ENCODE measurements around the gene FAM228A.

FAM228A gene

GRCh38 chr2:24163186-24163585, 11.7 kb upstream of the FAM228A start:
- Histone ChIP-seq H3K9ac (ENCODE audit: low read length) (no peak overlapping the region), H3K9me3 (ENCODE audit: control insufficient read depth, insufficient read depth, low read depth, low read length) (peaks cover 6% of the 10 kb centered on the region), H3K4me3 (ENCODE audit: low read depth, low read length) (no peak overlapping the region), H3K36me3 (ENCODE audit: control insufficient read depth, insufficient read depth, low read length) (no peaks in the 10 kb centered on the region), H3K4me1 (ENCODE audit: control insufficient read depth, insufficient read depth, low read length) (0 out of 2 replicates have a peak, but pooled peaks cover 3% of the 10 kb centered on the region), H3K27me3 (ENCODE audit: control insufficient read depth, insufficient read depth, low read length) (no peaks in the 10 kb centered on the region), H3K27ac (ENCODE audit: low read depth, low read length) (no peak overlapping the region)

GRCh38 chr2:24163601-24164000, 11.3 kb upstream of the FAM228A start:
- no peaks in the 10 kb centered on the region for H3K27me3 ChIP-seq (ENCODE audit: control insufficient read depth, insufficient read depth, low read length)

GRCh38 chr2:24164416-24164973, 10.4 kb upstream of the FAM228A start:
- H3K27me3 ChIP-seq (ENCODE audit: control insufficient read depth, insufficient read depth, low read length), result no peaks in the 10 kb centered on the region
- H3K9me3 ChIP-seq (ENCODE audit: control insufficient read depth, insufficient read depth, low read depth, low read length), result peaks cover 6% of the 10 kb centered on the region
- no peak overlapping the region for H3K27ac ChIP-seq (ENCODE audit: low read depth, low read length)

More at GRCh38 chr2:24163601-24164000, 11.3 kb upstream of the FAM228A start:
- H3K27ac ChIP-seq (ENCODE audit: low read depth, low read length), result no peak overlapping the region
- H3K4me3 ChIP-seq (ENCODE audit: low read depth, low read length), result no peak overlapping the region
- H3K9me3 ChIP-seq (ENCODE audit: control insufficient read depth, insufficient read depth, low read depth, low read length), result peaks cover 6% of the 10 kb centered on the region
- H3K36me3 ChIP-seq (ENCODE audit: control insufficient read depth, insufficient read depth, low read length), result no peaks in the 10 kb centered on the region
- 0 out of 2 replicates have a peak, but pooled peaks cover 3% of the 10 kb centered on the region for H3K4me1 ChIP-seq (ENCODE audit: control insufficient read depth, insufficient read depth, low read length)
- no peak overlapping the region for H3K9ac ChIP-seq (ENCODE audit: low read length)

GRCh38 chr2:24169023-24169422, 5.8 kb upstream of the FAM228A start:
- no peak overlapping the region for H3K4me3 ChIP-seq (ENCODE audit: low read depth, low read length)
- no peaks in the 10 kb centered on the region for H3K9me3 ChIP-seq (ENCODE audit: control insufficient read depth, insufficient read depth, low read depth, low read length)
- H3K27me3 ChIP-seq (ENCODE audit: control insufficient read depth, insufficient read depth, low read length), result no peaks in the 10 kb centered on the region
- no peak overlapping the region for H3K27ac ChIP-seq (ENCODE audit: low read depth, low read length)
- H3K9ac ChIP-seq (ENCODE audit: low read length), result no peak overlapping the region
- 0 out of 2 replicates have a peak, but pooled peaks cover 3% of the 10 kb centered on the region for H3K4me1 ChIP-seq (ENCODE audit: control insufficient read depth, insufficient read depth, low read length)
- H3K36me3 ChIP-seq (ENCODE audit: control insufficient read depth, insufficient read depth, low read length), result no peaks in the 10 kb centered on the region

More at GRCh38 chr2:24164416-24164973, 10.4 kb upstream of the FAM228A start:
- 0 out of 2 replicates have a peak, but pooled peaks cover 3% of the 10 kb centered on the region for H3K4me1 ChIP-seq (ENCODE audit: control insufficient read depth, insufficient read depth, low read length)
- H3K4me3 ChIP-seq (ENCODE audit: low read depth, low read length), result no peak overlapping the region
- no peak overlapping the region for H3K9ac ChIP-seq (ENCODE audit: low read length)
- no peaks in the 10 kb centered on the region for H3K36me3 ChIP-seq (ENCODE audit: control insufficient read depth, insufficient read depth, low read length)

- Histone ChIP-seq H3K9ac (ENCODE audit: low read length) (no peak overlapping the region), H3K27ac (ENCODE audit: low read depth, low read length) (no peak overlapping the region), H3K4me1 (ENCODE audit: control insufficient read depth, insufficient read depth, low read length) (no peaks in the 10 kb centered on the region), H3K27me3 (ENCODE audit: control insufficient read depth, insufficient read depth, low read length) (no peaks in the 10 kb centered on the region), H3K9me3 (ENCODE audit: control insufficient read depth, insufficient read depth, low read depth, low read length) (no peaks in the 10 kb centered on the region), H3K4me3 (ENCODE audit: low read depth, low read length) (no peak overlapping the region), H3K36me3 (ENCODE audit: control insufficient read depth, insufficient read depth, low read length) (no peaks in the 10 kb centered on the region)
Observed at GRCh38 chr2:24175631-24176187, 856 bp downstream of the FAM228A start.

- Histone ChIP-seq H3K27ac (ENCODE audit: low read depth, low read length) (no peak overlapping the region), H3K9me3 (ENCODE audit: control insufficient read depth, insufficient read depth, low read depth, low read length) (no peaks in the 10 kb centered on the region), H3K4me1 (ENCODE audit: control insufficient read depth, insufficient read depth, low read length) (no peaks in the 10 kb centered on the region), H3K36me3 (ENCODE audit: control insufficient read depth, insufficient read depth, low read length) (no peaks in the 10 kb centered on the region), H3K4me3 (ENCODE audit: low read depth, low read length) (no peak overlapping the region), H3K9ac (ENCODE audit: low read length) (no peak overlapping the region), H3K27me3 (ENCODE audit: control insufficient read depth, insufficient read depth, low read length) (no peaks in the 10 kb centered on the region)
Observed at GRCh38 chr2:24176326-24176725, 1.5 kb downstream of the FAM228A start.

- Histone ChIP-seq H3K9ac (ENCODE audit: low read length) (no peak overlapping the region), H3K27ac (ENCODE audit: low read depth, low read length) (no peak overlapping the region), H3K4me3 (ENCODE audit: low read depth, low read length) (no peak overlapping the region), H3K9me3 (ENCODE audit: control insufficient read depth, insufficient read depth, low read depth, low read length) (no peaks in the 10 kb centered on the region), H3K4me1 (ENCODE audit: control insufficient read depth, insufficient read depth, low read length) (peaks cover 3% of the 10 kb centered on the region; the same call in 1 of the 2 replicates), H3K27me3 (ENCODE audit: control insufficient read depth, insufficient read depth, low read length) (no peaks in the 10 kb centered on the region), H3K36me3 (ENCODE audit: control insufficient read depth, insufficient read depth, low read length) (no peaks in the 10 kb centered on the region)
Observed at GRCh38 chr2:24179683-24180082, 4.8 kb downstream of the FAM228A start.

GRCh38 chr2:24181849-24182248, 7.0 kb downstream of the FAM228A start:
- no peaks in the 10 kb centered on the region for H3K9me3 ChIP-seq (ENCODE audit: control insufficient read depth, insufficient read depth, low read depth, low read length)
- H3K27me3 ChIP-seq (ENCODE audit: control insufficient read depth, insufficient read depth, low read length), result no peaks in the 10 kb centered on the region
- H3K4me3 ChIP-seq (ENCODE audit: low read depth, low read length), result no peak overlapping the region
- H3K4me1 ChIP-seq (ENCODE audit: control insufficient read depth, insufficient read depth, low read length), result peaks cover 3% of the 10 kb centered on the region; the same call in 1 of the 2 replicates
- no peak overlapping the region for H3K27ac ChIP-seq (ENCODE audit: low read depth, low read length)
- no peaks in the 10 kb centered on the region for H3K36me3 ChIP-seq (ENCODE audit: control insufficient read depth, insufficient read depth, low read length)
- H3K9ac ChIP-seq (ENCODE audit: low read length), result no peak overlapping the region

GRCh38 chr2:24182507-24182906, 7.7 kb downstream of the FAM228A start:
- Histone ChIP-seq H3K9me3 (ENCODE audit: control insufficient read depth, insufficient read depth, low read depth, low read length) (no peaks in the 10 kb centered on the region), H3K4me1 (ENCODE audit: control insufficient read depth, insufficient read depth, low read length) (peaks cover 3% of the 10 kb centered on the region; the same call in 1 of the 2 replicates), H3K4me3 (ENCODE audit: low read depth, low read length) (no peak overlapping the region), H3K9ac (ENCODE audit: low read length) (no peak overlapping the region), H3K36me3 (ENCODE audit: control insufficient read depth, insufficient read depth, low read length) (no peaks in the 10 kb centered on the region), H3K27ac (ENCODE audit: low read depth, low read length) (no peak overlapping the region), H3K27me3 (ENCODE audit: control insufficient read depth, insufficient read depth, low read length) (no peaks in the 10 kb centered on the region)

GRCh38 chr2:24183366-24184069, 8.7 kb downstream of the FAM228A start:
- Histone ChIP-seq H3K27ac (ENCODE audit: low read depth, low read length) (no peak overlapping the region), H3K9me3 (ENCODE audit: control insufficient read depth, insufficient read depth, low read depth, low read length) (no peaks in the 10 kb centered on the region), H3K9ac (ENCODE audit: low read length) (no peak overlapping the region), H3K4me3 (ENCODE audit: low read depth, low read length) (no peak overlapping the region), H3K27me3 (ENCODE audit: control insufficient read depth, insufficient read depth, low read length) (no peaks in the 10 kb centered on the region), H3K4me1 (ENCODE audit: control insufficient read depth, insufficient read depth, low read length) (peaks cover 3% of the 10 kb centered on the region; the same call in 1 of the 2 replicates), H3K36me3 (ENCODE audit: control insufficient read depth, insufficient read depth, low read length) (no peaks in the 10 kb centered on the region)

GRCh38 chr2:24189551-24189950, 14.7 kb downstream of the FAM228A start:
- no peak overlapping the region for H3K4me3 ChIP-seq (ENCODE audit: low read depth, low read length)
- no peak overlapping the region for H3K9ac ChIP-seq (ENCODE audit: low read length)
- no peaks in the 10 kb centered on the region for H3K27me3 ChIP-seq (ENCODE audit: control insufficient read depth, insufficient read depth, low read length)
- no peaks in the 10 kb centered on the region for H3K9me3 ChIP-seq (ENCODE audit: control insufficient read depth, insufficient read depth, low read depth, low read length)
- no peak overlapping the region for H3K27ac ChIP-seq (ENCODE audit: low read depth, low read length)
- peaks cover 4% of the 10 kb centered on the region; the same call in 1 of the 2 replicates for H3K4me1 ChIP-seq (ENCODE audit: control insufficient read depth, insufficient read depth, low read length)
- no peaks in the 10 kb centered on the region for H3K36me3 ChIP-seq (ENCODE audit: control insufficient read depth, insufficient read depth, low read length)

Measured in HUES6 (cell line).